ENCODE data around the gene ATP11A.

The ATP11A gene

GRCh38 chr13:112762690-112763080, 72.8 kb downstream of the ATP11A start:
- no peak for TF ChIP-seq CTCF (IDR thresholded peaks at IDR 0.05)

GRCh38 chr13:112764028-112764427, 74.2 kb downstream of the ATP11A start:
- TF ChIP-seq CTCF (IDR thresholded peaks at IDR 0.05) = no peak

- no peak for TF ChIP-seq CTCF (IDR thresholded peaks at IDR 0.05)
These were observed 75.2 kb downstream of the ATP11A start for GRCh38 chr13:112764864-112765561.

GRCh38 chr13:112765731-112766130, 75.9 kb downstream of the ATP11A start:
- TF ChIP-seq CTCF (IDR thresholded peaks at IDR 0.05) = no peak

GRCh38 chr13:112766336-112766735, 76.5 kb downstream of the ATP11A start:
- TF ChIP-seq CTCF (IDR thresholded peaks at IDR 0.05) = no peak

- no peak for TF ChIP-seq CTCF (IDR thresholded peaks at IDR 0.05)
These were observed 78.0 kb downstream of the ATP11A start for GRCh38 chr13:112767506-112768471.

- no peak for TF ChIP-seq CTCF (IDR thresholded peaks at IDR 0.05)
These were observed 79.1 kb downstream of the ATP11A start for GRCh38 chr13:112768795-112769481.
